Colonic mucosa (tissue), 4 donors: ENCODE measurements around the gene TWF2. TPM values are rescaled to one million over a fixed set of nuclear protein-coding genes. Genes with fewer than 3 reads are reported as not detected.

Experiments used
- DNase-seq: peaks from one replicate; pipeline ENCODE4 v3.0.0-alpha.2; 2020
- H3K27ac ChIP-seq: fragments of 200-600 bp; one replicate; pipeline ENCODE4 v1.8.0; 2021
- H3K27me3 ChIP-seq: fragments of 200-600 bp; one replicate; pipeline ENCODE4 v1.8.0; 2021
- H3K36me3 ChIP-seq: fragments of 200-600 bp; one replicate; pipeline ENCODE4 v1.8.0; 2021
- H3K4me1 ChIP-seq: fragments of 200-600 bp; one replicate; pipeline ENCODE4 v1.8.0; 2021; ENCODE audit warnings: mild to moderate bottlenecking
- H3K4me3 ChIP-seq: fragments of 200-600 bp; one replicate; pipeline ENCODE4 v1.8.0; 2021
- H3K9ac ChIP-seq, 2 donors: one replicate each; pipeline ENCODE4 v1.7.0; 2013; ENCODE audit warnings: control low read depth in 2 of 2, low read depth in 2 of 2, low read length in 2 of 2
- H3K9me3 ChIP-seq: fragments of 200-600 bp; one replicate; pipeline ENCODE4 v1.8.0; 2021
- intact Hi-C: fragments of 100-400 bp; cut with DNase I; formaldehyde crosslinking; loops from one replicate; pipeline ENCODE4 v1.14.1; 2022
- total RNA-seq, 2 donors: library from RNA; stranded (reverse); fragmentation: NEBNext Ultra II Directional in 1 of 2; extraction: Animal tissue kit (Norgen Biotek cat#: 25700) in 1 of 2; gene quantifications; one replicate each; pipeline ENCODE4 v1.2.1, GENCODE V29; 2021
- TF ChIP-seq, protein P1 (sequence below): fragments of 200-600 bp; IDR thresholded peaks from one replicate; pipeline ENCODE4 v1.8.0; 2022; ENCODE audit warnings: antibody characterized with exemption, mild to moderate bottlenecking
- donor health status: healthy.
- donor health status: DM: no; HTN: no; CAD: no.
- donor health status: DM: no; HTN: no; CAD: no.

TWF2 gene
- total RNA-seq, 2 donors from 2014 or later = 44.2 to 45.0 TPM

DNA sequence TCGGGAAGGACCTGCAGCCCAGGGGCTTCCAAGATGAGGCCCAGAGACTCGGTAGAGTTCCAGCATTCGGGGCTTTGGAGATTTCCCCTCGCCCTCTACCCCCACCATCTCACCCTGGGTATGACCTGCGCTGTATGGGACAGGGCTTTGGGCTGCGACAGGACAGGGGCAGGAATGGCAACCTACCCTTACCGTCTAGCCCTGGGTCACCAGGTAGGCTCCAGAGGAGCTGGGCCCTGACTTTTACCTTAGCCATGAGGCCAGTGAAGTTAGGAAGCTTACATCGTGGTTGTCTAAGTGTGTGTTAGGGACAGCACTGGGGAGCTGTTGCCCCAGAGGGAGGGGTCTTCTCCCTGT, 7.3 kb upstream of the TWF2 start:
- TF ChIP-seq, protein P1, sequence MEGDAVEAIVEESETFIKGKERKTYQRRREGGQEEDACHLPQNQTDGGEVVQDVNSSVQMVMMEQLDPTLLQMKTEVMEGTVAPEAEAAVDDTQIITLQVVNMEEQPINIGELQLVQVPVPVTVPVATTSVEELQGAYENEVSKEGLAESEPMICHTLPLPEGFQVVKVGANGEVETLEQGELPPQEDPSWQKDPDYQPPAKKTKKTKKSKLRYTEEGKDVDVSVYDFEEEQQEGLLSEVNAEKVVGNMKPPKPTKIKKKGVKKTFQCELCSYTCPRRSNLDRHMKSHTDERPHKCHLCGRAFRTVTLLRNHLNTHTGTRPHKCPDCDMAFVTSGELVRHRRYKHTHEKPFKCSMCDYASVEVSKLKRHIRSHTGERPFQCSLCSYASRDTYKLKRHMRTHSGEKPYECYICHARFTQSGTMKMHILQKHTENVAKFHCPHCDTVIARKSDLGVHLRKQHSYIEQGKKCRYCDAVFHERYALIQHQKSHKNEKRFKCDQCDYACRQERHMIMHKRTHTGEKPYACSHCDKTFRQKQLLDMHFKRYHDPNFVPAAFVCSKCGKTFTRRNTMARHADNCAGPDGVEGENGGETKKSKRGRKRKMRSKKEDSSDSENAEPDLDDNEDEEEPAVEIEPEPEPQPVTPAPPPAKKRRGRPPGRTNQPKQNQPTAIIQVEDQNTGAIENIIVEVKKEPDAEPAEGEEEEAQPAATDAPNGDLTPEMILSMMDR = no peak
- DNase-seq = no peak
- Histone ChIP-seq H3K4me3 (peak overlapping the region; percentile 43), H3K4me1 (no peaks in the 10 kb centered on the region), H3K27me3 (no peaks in the 10 kb centered on the region), H3K9me3 (no peaks in the 10 kb centered on the region), H3K9ac (peak overlapping the region; percentile 79 to 83), H3K36me3 (no peaks in the 10 kb centered on the region), H3K27ac (peak overlapping the region; percentile 66)
- intact Hi-C loops = no loop called here

DNA sequence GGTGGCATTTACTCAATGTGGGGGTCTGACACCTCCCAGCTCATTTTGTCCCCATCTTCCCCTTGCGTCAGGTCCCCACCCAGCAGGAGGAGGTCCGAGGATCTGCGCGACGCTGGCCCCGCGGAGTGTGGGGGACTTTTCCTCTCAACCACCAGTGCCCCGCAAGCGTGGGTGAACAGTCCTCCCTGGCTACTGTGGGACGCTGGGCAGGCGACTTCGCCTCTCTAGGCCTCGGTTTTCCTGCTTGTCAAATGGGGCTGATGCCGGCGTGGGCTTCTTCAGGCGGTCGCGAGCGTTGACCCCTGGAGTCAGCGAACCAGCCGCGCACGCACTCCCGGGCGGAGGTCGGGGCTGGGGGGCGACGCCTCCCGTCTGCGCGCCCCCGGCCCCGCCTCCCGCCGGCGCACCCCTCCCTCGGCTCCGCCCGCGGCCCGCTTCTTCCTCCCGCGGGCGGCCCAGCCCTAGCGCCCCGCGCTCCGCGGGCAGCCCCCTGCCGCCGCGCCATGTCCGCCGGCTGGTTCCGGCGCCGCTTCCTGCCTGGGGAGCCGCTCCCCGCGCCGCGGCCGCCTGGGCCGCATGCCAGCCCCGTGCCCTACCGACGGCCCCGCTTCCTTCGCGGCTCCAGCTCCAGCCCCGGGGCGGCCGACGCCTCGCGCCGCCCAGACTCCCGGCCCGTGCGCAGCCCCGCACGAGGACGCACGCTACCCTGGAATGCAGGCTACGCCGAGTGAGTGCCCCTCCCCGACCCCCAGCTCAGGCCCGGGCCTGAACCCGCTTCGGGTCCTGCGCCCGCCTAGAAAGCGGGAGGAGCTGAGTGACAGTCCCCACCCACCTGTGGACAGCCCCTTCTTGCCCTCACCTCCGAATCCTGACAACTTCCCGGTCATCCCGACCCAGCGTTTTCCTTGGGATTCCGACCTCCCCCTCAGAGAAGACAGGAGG, 6.6 kb upstream of the TWF2 start, which contains the start of gene PPM1M:
TSS of gene PPM1M (plus strand) at position 438 of the 942 bp plus-strand sequence. CDS start at position 504, 66 bp downstream.
- Histone ChIP-seq H3K9me3 (no peaks in the 10 kb centered on the region), H3K27ac (peak within 1 kb of the TSS; percentile 66), H3K27me3 (no peaks in the 10 kb centered on the region), H3K4me1 (no peaks in the 10 kb centered on the region), H3K36me3 (no peaks in the 10 kb centered on the region), H3K9ac (peak within 1 kb of the TSS; percentile 79 to 83), H3K4me3 (peak within 1 kb of the TSS; percentile 43)
- TF ChIP-seq, protein P1 = no peak
- intact Hi-C loops = no loop called here
- peak; percentile 46 for DNase-seq

DNA sequence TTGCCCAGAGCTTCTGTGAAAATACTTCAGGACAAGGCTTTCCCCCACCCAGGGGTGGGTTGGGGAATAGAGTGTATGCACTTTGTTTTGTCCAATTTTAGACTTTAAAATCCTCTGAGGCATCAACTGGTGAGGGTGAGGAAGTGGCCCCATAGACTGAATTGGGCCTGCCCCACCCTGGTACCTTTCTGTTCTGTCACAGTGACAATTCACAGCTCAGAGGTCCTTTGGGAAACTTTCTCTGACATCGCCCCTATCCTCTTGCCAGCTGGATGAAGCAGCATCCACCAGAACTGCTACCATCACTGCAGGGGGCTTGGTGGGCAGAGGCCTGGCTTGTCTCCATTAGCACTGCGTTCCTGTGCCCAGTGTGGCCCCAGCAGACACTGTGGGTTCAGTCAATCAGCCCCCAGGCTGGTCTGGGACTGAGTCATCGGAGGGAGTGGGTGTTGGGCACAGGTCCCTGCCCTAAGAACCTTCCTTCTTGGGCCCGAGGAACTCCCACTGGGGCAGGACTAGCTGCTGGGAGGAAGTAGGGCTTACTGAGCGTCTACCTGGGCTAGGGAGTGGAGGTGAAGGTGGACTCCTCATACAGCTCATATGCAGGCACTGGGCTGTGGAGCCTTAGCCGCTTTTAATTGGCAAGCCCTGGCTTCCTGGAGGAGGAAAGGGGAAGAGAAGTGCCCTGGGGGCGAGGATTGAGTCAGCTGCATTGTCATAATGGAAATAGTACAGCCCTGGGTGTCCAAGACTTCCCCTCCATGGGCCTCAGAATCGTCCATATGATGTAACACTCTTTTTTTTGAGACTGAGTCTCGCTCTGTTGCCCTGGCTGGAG, 5.1 kb upstream of the TWF2 start:
- peak overlapping the region in 1 of 2 donors; percentile 14 for H3K9ac ChIP-seq
- intact Hi-C loops = no loop called here
- H3K27me3 ChIP-seq = no peaks in the 10 kb centered on the region
- TF ChIP-seq, protein P1 = no peak
- peaks cover 7% of the 10 kb centered on the region for H3K4me1 ChIP-seq
- DNase-seq = no peak
- H3K36me3 ChIP-seq = no peaks in the 10 kb centered on the region
- H3K27ac ChIP-seq = no peak overlapping the region
- no peaks in the 10 kb centered on the region for H3K9me3 ChIP-seq
- H3K4me3 ChIP-seq = no peak overlapping the region

DNA sequence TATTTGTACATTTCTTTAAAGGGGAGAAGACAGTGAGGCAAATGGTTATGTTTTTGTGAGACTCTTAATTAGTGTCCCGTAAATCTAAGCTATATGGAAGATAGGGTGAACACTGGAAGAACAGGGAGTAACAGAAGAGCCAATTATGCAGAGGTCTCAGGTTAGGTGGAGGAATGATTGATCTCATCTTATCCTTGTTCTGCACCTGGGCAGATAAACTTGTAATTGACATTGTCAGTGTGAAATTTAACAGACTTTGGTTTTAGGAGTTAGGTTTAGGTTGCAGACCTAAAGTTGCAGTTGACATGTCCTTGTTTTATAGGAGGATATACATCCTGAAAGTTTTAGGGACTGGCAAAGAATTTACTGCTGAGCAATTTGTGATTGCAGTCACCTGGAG, 3.1 kb upstream of the TWF2 start:
- DNase-seq = no peak
- TF ChIP-seq, protein P1 = no peak
- Histone ChIP-seq H3K9me3 (no peaks in the 10 kb centered on the region), H3K27ac (no peak overlapping the region), H3K9ac (no peak overlapping the region), H3K27me3 (no peaks in the 10 kb centered on the region), H3K36me3 (no peaks in the 10 kb centered on the region), H3K4me1 (peaks cover 11% of the 10 kb centered on the region), H3K4me3 (no peak overlapping the region)
- intact Hi-C loops = no loop called here

DNA sequence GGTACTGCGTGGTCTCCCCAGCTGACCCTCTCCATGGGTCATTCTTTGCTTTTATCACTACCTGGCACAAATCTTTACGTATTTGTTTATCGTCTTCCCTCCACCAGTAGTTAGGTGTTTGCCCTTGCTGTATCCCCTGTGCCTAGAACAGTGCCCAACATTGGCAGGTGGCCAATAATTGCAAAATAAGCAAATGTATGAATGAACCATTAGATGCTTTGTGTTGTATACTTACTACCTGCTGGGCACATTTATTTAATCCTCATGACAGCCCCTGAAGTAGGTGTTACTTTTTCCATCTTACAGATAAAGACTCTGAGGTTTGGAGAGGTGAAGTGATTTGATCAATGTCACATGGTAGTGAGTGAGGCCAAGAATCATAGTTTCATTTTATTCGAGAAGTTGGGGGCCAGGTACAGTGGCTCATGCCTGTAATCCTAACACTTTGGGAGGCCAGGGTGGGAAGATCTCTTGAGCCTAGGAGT, 2.0 kb upstream of the TWF2 start:
- Histone ChIP-seq H3K9ac (peak overlapping the region in 1 of 2 donors; percentile 90), H3K27me3 (no peaks in the 10 kb centered on the region), H3K27ac (no peak overlapping the region), H3K36me3 (no peaks in the 10 kb centered on the region), H3K4me1 (peaks cover 11% of the 10 kb centered on the region), H3K9me3 (no peaks in the 10 kb centered on the region), H3K4me3 (no peak overlapping the region)
- TF ChIP-seq, protein P1 = no peak
- intact Hi-C loops = no loop called here
- DNase-seq = no peak
